Heart left ventricle (tissue), 16 donors: ENCODE results near the gene PTCD1. TPM values are rescaled to one million over a fixed set of nuclear protein-coding genes. Genes with fewer than 3 reads are reported as not detected.

Experiments used
- ATAC-seq, 4 donors: fragments of 200-7000 bp; cut with Tn5 transposase; one replicate each; pipeline ENCODE4 v1.9.1; 2020 to 2022; ENCODE audit warnings: moderate library complexity in 4 of 4, mild to moderate bottlenecking in 3 of 4, moderate number of reproducible peaks in 1 of 4
- DNase-seq, 5 donors: peaks; one replicate each; pipeline ENCODE4 v3.0.0-alpha.2; 2020
- H3K27ac ChIP-seq, 12 donors: fragments of 200-600 bp; sonication (generic) in 4 of 12; one replicate each; pipeline versions ENCODE4 v1.5.0 to v1.8.0; 2016 to 2022; ENCODE audit warnings: mild to moderate bottlenecking in 2 of 12
- H3K27me3 ChIP-seq, 9 donors: fragments of 200-600 bp; sonication (generic) in 2 of 9; one replicate each; pipeline versions ENCODE4 v1.5.1 to v1.8.0; 2016 to 2022; ENCODE audit warnings: mild to moderate bottlenecking in 3 of 9
- H3K36me3 ChIP-seq, 9 donors: fragments of 200-600 bp; sonication (generic) in 2 of 9; one replicate each; pipeline versions ENCODE4 v1.5.0 to v1.8.0; 2018 to 2022; ENCODE audit warnings: mild to moderate bottlenecking in 2 of 9
- H3K4me1 ChIP-seq, 12 donors: fragments of 200-600 bp; sonication (generic) in 4 of 12; one replicate each; pipeline versions ENCODE4 v1.5.0 to v1.8.0; 2016 to 2022; ENCODE audit warnings: mild to moderate bottlenecking in 3 of 12
- H3K4me3 ChIP-seq, 12 donors: fragments of 200-600 bp; sonication (generic) in 4 of 12; one replicate each; pipeline versions ENCODE4 v1.5.0 to v1.8.0; 2017 to 2022; ENCODE audit warnings: mild to moderate bottlenecking in 9 of 12, moderate library complexity in 4 of 12
- H3K9me3 ChIP-seq, 12 donors: fragments of 200-600 bp; sonication (generic) in 4 of 12; one replicate each; pipeline versions ENCODE4 v1.5.0 to v1.8.0; 2016 to 2022; ENCODE audit warnings: mild to moderate bottlenecking in 1 of 12
- POLR2A ChIP-seq, 2 donors: fragments of 450-650 bp; IDR thresholded peaks; one replicate each; pipeline ENCODE4 v1.6.1; 2017; ENCODE audit warnings: antibody characterized with exemption in 2 of 2, mild to moderate bottlenecking in 2 of 2, moderate library complexity in 2 of 2
- WGBS, 4 donors: extraction: QIAGEN DNeasy Blood & Tissue Kit in 2 of 4; methylation state at CpG; one replicate each; pipeline versions ENCODE4 v1.1.5 to v1.1.7; 2013 to 2018; 5-methylcytosine and 5-hydroxymethylcytosine counted together
- intact Hi-C, 10 donors: fragments of 100-400 bp; cut with DNase I; formaldehyde crosslinking; loops; one replicate each; pipeline versions ENCODE4 v1.11.1 to v1.14.2; 2022
- polyA plus RNA-seq, 2 donors: library from polyadenylated mRNA; stranded (reverse); fragments of 200-250 nt; gene quantifications; one replicate each; pipeline ENCODE4 v1.2.3, GENCODE V29; 2013
- total RNA-seq, 9 donors: library from RNA; depleted of rRNA in 2 of 9; stranded (reverse); fragments of >200 nt in 2 of 9; fragmentation: NEBNext Ultra II Directional in 3 of 9; extraction: Animal tissue kit (Norgen Biotek cat#: 25700) in 3 of 9; gene quantifications; one replicate each; pipeline versions ENCODE4 v1.1.0 to v1.2.4, GENCODE V29; 2016 to 2023
- TF ChIP-seq, protein P1 (sequence below), 12 donors: fragments of 200-600 bp; sonication (generic) in 4 of 12; IDR thresholded peaks; one replicate each; pipeline versions ENCODE4 v1.5.0 to v1.8.0; 2018 to 2022; ENCODE audit warnings: antibody characterized with exemption in 12 of 12, mild to moderate bottlenecking in 5 of 12
- donor health status: ischemic (EF 13 %, LVEDD 7.1; RV severe dilation, severe dysfunction).
- donor health status: healthy with polysubstance abuse.
- donor health status: DM: no; HTN: yes; CAD: no.
- donor health status: DM: no; HTN: no; CAD: no.
- donor health status: ischemic (EF 25% LVEDD 6.9; RV normal size, moderate dysfunction).
- donor health status: ischemic (EF 25% LVEDD 5.7; RV mildly dilated, moderate dysfunction).
- donor health status: healthy.
- donor health status: DM: yes; HTN: yes; CAD: no.
- donor health status: ischemic (EF 35%, LVEDD 5.7; RV mildly dilated, moderate dysfunction).
- donor health status: nonischemic (EF 11% LVEDD 7.7; RV severe dilation, severe dysfunction).
- donor health status: DM: yes; HTN: yes; CAD: no.
- donor health status: PGD.
- donor health status: ischemic (EF 29% LVEDD 5.4; RV normal size, mild dysfunction).
- donor health status: nonischemic (EF 23%, LVEDD 6.1; RV moderate dilation, normal function).

The PTCD1 gene
- total and polyA plus RNA-seq, 11 donors, result 2.1 to 9.0 (median 3.7) TPM

DNA sequence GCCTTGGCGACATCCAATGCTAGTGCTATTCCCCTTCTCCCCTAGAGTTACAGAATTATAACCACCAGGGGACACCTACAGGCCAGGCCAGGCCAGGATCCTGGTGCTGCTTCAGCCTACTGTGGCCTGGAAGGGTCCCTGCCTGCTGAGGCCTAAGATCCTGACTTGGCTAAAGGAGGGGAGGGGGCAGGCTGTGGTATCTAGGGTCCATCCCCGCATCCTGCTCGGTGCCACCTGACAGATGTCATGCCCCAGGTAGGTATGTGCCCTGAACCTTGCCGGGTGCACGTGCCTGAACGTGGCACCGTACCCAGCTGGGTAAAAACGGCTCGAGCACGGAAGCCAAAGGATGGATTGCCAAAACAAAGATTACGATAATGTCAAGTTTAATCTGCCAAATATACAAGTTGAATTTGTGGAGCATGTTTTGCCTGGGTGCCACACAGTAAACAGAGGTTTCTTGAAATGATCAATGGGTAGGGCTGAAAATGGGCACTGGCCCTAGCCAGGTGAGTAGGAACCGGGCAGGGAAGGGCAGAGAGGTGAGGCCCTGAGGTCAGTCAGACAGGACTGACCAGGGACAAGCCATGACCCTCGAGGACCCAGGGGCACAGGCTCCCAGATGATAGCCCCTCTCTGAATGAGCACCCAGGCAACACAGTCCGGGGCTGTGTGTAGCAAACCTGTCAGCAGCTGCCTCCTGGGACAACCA, 42.8 kb downstream of the PTCD1 start:
- H3K9me3 ChIP-seq, result no peaks in the 10 kb centered on the region
- peak in 1 of 5 donors; percentile 55 for DNase-seq
- no peak overlapping the region for H3K4me3 ChIP-seq
- no peaks in the 10 kb centered on the region for H3K27me3 ChIP-seq
- no peak for TF ChIP-seq POLR2A (IDR thresholded peaks at IDR 0.05)
- TF ChIP-seq, protein P1, sequence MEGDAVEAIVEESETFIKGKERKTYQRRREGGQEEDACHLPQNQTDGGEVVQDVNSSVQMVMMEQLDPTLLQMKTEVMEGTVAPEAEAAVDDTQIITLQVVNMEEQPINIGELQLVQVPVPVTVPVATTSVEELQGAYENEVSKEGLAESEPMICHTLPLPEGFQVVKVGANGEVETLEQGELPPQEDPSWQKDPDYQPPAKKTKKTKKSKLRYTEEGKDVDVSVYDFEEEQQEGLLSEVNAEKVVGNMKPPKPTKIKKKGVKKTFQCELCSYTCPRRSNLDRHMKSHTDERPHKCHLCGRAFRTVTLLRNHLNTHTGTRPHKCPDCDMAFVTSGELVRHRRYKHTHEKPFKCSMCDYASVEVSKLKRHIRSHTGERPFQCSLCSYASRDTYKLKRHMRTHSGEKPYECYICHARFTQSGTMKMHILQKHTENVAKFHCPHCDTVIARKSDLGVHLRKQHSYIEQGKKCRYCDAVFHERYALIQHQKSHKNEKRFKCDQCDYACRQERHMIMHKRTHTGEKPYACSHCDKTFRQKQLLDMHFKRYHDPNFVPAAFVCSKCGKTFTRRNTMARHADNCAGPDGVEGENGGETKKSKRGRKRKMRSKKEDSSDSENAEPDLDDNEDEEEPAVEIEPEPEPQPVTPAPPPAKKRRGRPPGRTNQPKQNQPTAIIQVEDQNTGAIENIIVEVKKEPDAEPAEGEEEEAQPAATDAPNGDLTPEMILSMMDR (IDR thresholded peaks at IDR 0.05), result no peak
- intact Hi-C loops, result no loop called here
- 67 to 87% (median 78%) methylated on average over 14 of the region's 14 CpGs for WGBS, 4 donors
- ATAC-seq, result no peak
- H3K4me1 ChIP-seq, result peaks cover 0 to 29% (median 15%) of the 10 kb centered on the region in 12 donors
- no peak overlapping the region for H3K27ac ChIP-seq
- H3K36me3 ChIP-seq, result peaks cover 0 to 97% (median 75%) of the 10 kb centered on the region in 9 donors

DNA sequence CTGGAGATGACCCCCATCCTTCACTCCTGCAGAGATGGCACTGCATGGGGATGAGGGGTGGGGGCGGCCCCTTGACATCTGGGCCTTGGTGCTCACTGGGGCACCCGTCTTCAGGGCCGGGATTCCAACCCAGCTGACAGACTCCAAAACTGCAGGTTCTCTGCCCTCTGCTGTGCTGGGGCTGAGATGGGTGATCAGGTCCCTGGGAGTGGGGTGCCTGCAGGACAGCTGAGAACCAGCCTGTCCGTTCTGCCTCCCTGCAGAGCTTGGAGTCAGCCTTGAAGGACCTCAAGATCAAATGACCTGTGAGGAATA, 44.5 kb downstream of the PTCD1 start:
- TF ChIP-seq POLR2A (IDR thresholded peaks at IDR 0.05), result no peak
- TF ChIP-seq, protein P1 (IDR thresholded peaks at IDR 0.05), result no peak
- peaks cover 0 to 97% (median 75%) of the 10 kb centered on the region in 9 donors for H3K36me3 ChIP-seq
- H3K4me1 ChIP-seq, result peaks cover 0 to 21% (median 15%) of the 10 kb centered on the region in 12 donors
- ATAC-seq (peak in 1 of 4 donors; percentile 1), DNase-seq (peak in 1 of 5 donors; percentile 45)
- no peaks in the 10 kb centered on the region for H3K9me3 ChIP-seq
- H3K4me3 ChIP-seq, result no peak overlapping the region
- intact Hi-C loops, result no loop called here
- no peaks in the 10 kb centered on the region for H3K27me3 ChIP-seq
- H3K27ac ChIP-seq, result peak overlapping the region in 2 of 12 donors; percentile 75 to 79
- 83 to 95% (median 91%) methylated on average over 1 to 4 of the region's 4 CpGs for WGBS, 4 donors

DNA sequence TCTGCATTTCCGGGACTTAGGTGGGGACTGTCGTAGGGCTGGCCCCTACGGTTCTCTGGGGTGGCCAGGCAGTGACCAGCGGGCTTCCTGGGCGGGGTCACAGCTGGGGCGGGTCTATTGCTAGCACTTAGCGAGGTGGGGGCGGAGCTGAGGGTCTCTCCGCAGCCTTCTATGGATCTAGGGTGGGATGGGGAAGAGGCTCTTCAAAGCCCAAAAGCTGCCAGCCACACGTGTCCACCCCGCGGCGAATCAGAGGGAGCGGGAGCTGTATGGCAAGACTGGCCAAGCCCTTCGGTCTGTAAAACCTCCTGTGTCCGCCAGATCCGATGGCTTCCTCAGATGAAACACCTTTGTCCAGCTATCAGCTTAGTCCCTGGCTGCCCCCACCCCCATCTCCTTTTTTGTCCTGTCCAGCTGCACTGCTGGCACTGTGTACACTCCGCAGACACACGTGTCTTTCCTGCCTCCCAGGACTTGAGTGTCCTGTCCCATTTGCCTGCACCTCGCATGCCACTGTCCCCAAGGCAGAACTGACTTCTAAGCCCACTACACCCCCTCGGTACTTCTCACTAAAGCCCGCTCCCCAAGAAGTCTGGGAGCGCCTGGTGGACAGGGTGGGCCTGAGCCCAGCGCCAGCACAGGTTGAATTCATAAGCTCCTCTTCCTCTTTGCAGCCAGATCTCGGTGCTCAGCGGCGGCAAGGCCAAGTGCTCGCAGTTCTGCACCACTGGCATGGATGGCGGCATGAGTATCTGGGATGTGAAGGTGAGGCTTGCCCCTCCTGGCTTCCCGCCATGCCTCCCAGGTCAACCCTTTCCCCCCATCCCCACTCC, 45.0 kb downstream of the PTCD1 start:
- 28 to 40% (median 39%) methylated on average over 25 to 30 of the region's 30 CpGs for WGBS, 4 donors
- TF ChIP-seq, protein P1 (IDR thresholded peaks at IDR 0.05), result no peak
- TF ChIP-seq POLR2A (IDR thresholded peaks at IDR 0.05), result no peak
- H3K9me3 ChIP-seq, result no peaks in the 10 kb centered on the region
- H3K36me3 ChIP-seq, result peaks cover 0 to 97% (median 72%) of the 10 kb centered on the region in 9 donors
- peak overlapping the region; percentile 12 to 79 (median 66) for H3K27ac ChIP-seq
- peak; percentile 61 to 74 (median 67) for DNase-seq
- peaks cover 0 to 21% (median 15%) of the 10 kb centered on the region in 12 donors for H3K4me1 ChIP-seq
- H3K27me3 ChIP-seq, result no peaks in the 10 kb centered on the region
- intact Hi-C loops, result loop anchor here in 2 of 10 donors (1.0 to 2.0 kb wide), 2 partner anchors 15 to 19 kb away; partner anchors contain the start of genes ARPC1B (in 1 of the 2), BUD31 (in 1 of the 2) and PDAP1 (in 1 of the 2)
- ATAC-seq, result peak; percentile 51 to 75 (median 66)
- H3K4me3 ChIP-seq, result peak overlapping the region; percentile 27 to 68 (median 57)
